GM12878 (cell line): ENCODE results near the gene ARHGAP45. TPM values are rescaled to one million over a fixed set of nuclear protein-coding genes. Genes with fewer than 3 reads are reported as not detected.

Experiments
- ATAC-seq: fragments of 200-7000 bp; cut with Tn5 transposase; 3 replicates; pipeline ENCODE4 v1.9.1; 2020; ENCODE audit warnings: mild to moderate bottlenecking, moderate library complexity
- BruUV-seq: library from RNA; stranded (reverse); fragments of 400-500 nt; replicated peaks from 2 replicates; lab custom pipeline; 2021; lab: Mats Ljungman, UMichigan
- CTCF ChIA-PET: fragments of 300-600 bp; sonication (Branson Sonifier 250); formaldehyde crosslinking; extraction: SDS; loops from one replicate; lab custom pipeline; 2021; ENCODE audit warnings: inconsistent platforms; lab: Yijun Ruan, JAX
- POLR2A ChIA-PET: fragments of 350-600 bp; formaldehyde crosslinking; extraction: SDS; loops from one replicate; lab custom pipeline; 2021; ENCODE audit warnings: inconsistent platforms; lab: Charles Lee
- RAD21 ChIA-PET: fragments of 300-600 bp; sonication (Branson Sonifier 250); formaldehyde crosslinking; loops from one replicate; lab custom pipeline; 2023; ENCODE audit warnings: antibody characterized with exemption; ENCODE audit not compliant: unreplicated experiment; lab: Charles Lee
- SMC1A ChIA-PET: fragments of 300-600 bp; sonication (Branson Sonifier 250); formaldehyde crosslinking; loops from one replicate; lab custom pipeline; 2023; ENCODE audit not compliant: unreplicated experiment, uncharacterized antibody; lab: Charles Lee
- DNase-seq: peaks from one replicate; pipeline ENCODE4 v3.0.0-alpha.2; 2011; ENCODE audit warnings: low read depth, low spot score
- FAIRE-seq: peaks from 3 replicates; lab custom pipeline; 2011; peaks lifted over from hg19 to GRCh38; lab: Jason Lieb, UNC
- H2AFZ ChIP-seq: 2 replicates; pipeline ENCODE4 v1.6.0; 2011; ENCODE audit warnings: low read depth, low read length, control low read depth; ENCODE audit not compliant: control insufficient read depth
- H3K27ac ChIP-seq: 2 replicates; pipeline ENCODE4 v1.5.1; 2011; ENCODE audit warnings: control low read depth; ENCODE audit not compliant: control insufficient read depth, insufficient read depth
- H3K27me3 ChIP-seq, 2 experiments: replicated peaks in 1 of 2; 2 replicates each; pipeline versions ENCODE4 v1.6.0 to v1.6.1; 2011; ENCODE audit warnings: low read length in 1 of 2; ENCODE audit not compliant: control insufficient read depth in 2 of 2, insufficient read depth in 2 of 2
- H3K36me3 ChIP-seq, 2 experiments: 2 replicates each; pipeline ENCODE4 v1.5.1; 2011; ENCODE audit warnings: low read length in 1 of 2; ENCODE audit not compliant: control insufficient read depth in 2 of 2, insufficient read depth in 2 of 2
- H3K4me1 ChIP-seq: 2 replicates; pipeline ENCODE4 v1.6.1; 2011; ENCODE audit warnings: mild to moderate bottlenecking, low read length, moderate library complexity, mixed read lengths; ENCODE audit not compliant: control insufficient read depth, insufficient read depth
- H3K4me2 ChIP-seq: 2 replicates; pipeline ENCODE4 v1.6.0; 2011; ENCODE audit warnings: control low read depth; ENCODE audit not compliant: control insufficient read depth, insufficient read depth
- H3K4me3 ChIP-seq: fragments of 200-600 bp; sonication (generic); 2 replicates; pipeline ENCODE4 v1.5.1; 2016
- H3K79me2 ChIP-seq: 2 replicates; pipeline ENCODE4 v1.6.0; 2011; ENCODE audit warnings: low read length; ENCODE audit not compliant: control insufficient read depth, insufficient read depth
- H3K9ac ChIP-seq: 2 replicates; pipeline ENCODE4 v1.8.0; 2011; ENCODE audit warnings: low read length, control low read depth, mixed read lengths; ENCODE audit not compliant: control insufficient read depth, insufficient read depth
- H3K9me3 ChIP-seq: replicated peaks from 3 replicates; pipeline ENCODE4 v1.5.1; 2011; ENCODE audit warnings: mild to moderate bottlenecking, low read length; ENCODE audit not compliant: control insufficient read depth, insufficient read depth
- H4K20me1 ChIP-seq: 2 replicates; pipeline ENCODE4 v1.6.0; 2011; ENCODE audit not compliant: control insufficient read depth, insufficient read depth
- ASH2L ChIP-seq: fragments of 300-600, 200-600 bp; sonication (generic); IDR thresholded peaks from 2 replicates; pipeline ENCODE4 v1.6.1; 2017; ENCODE audit warnings: low read depth, mild to moderate bottlenecking, borderline replicate concordance
- BCL3 ChIP-seq: IDR thresholded peaks from 2 replicates; pipeline ENCODE4 v1.6.1; 2011; ENCODE audit warnings: borderline replicate concordance, low read depth, mild to moderate bottlenecking, moderate library complexity, low read length; ENCODE audit not compliant: insufficient read depth, poor library complexity, severe bottlenecking
- BHLHE40 ChIP-seq, 2 experiments: fragments of 450-650 bp in 1 of 2; IDR thresholded peaks; 2 replicates each; pipeline ENCODE4 v1.6.1; 2011 to 2017; ENCODE audit warnings: low read depth in 2 of 2, borderline replicate concordance in 1 of 2, improper control_type of control experiment in 1 of 2, low read length in 1 of 2, mild to moderate bottlenecking in 1 of 2
- CBFB ChIP-seq: IDR thresholded peaks from 2 replicates; pipeline ENCODE4 v1.6.1; 2016; ENCODE audit warnings: antibody characterized with exemption, low read depth
- CREM ChIP-seq: IDR thresholded peaks from 2 replicates; pipeline ENCODE4 v1.6.1; 2014; ENCODE audit warnings: antibody characterized with exemption, low read depth
- EGR1 ChIP-seq, 2 experiments: IDR thresholded peaks; 1 replicate in 1 of 2; 2 replicates in 1 of 2; pipeline ENCODE4 v1.6.1; 2011 to 2012; ENCODE audit warnings: low read depth in 2 of 2, low read length in 2 of 2, borderline replicate concordance in 1 of 2, mild to moderate bottlenecking in 1 of 2, moderate library complexity in 1 of 2
- EZH2 ChIP-seq: IDR thresholded peaks from 2 replicates; pipeline ENCODE4 v1.6.1; 2012; ENCODE audit warnings: low read depth, mild to moderate bottlenecking, control low read depth, inconsistent platforms, low read length, borderline replicate concordance; ENCODE audit not compliant: control insufficient read depth
- GATAD2B ChIP-seq: fragments of 450-650 bp; conservative IDR thresholded peaks from 2 replicates; pipeline ENCODE4 v1.6.1; 2017; ENCODE audit warnings: low read depth, mild to moderate bottlenecking, moderate library complexity
- IKZF1 ChIP-seq: fragments of 450-650 bp; conservative IDR thresholded peaks from 2 replicates; pipeline ENCODE4 v1.6.1; 2017; ENCODE audit warnings: antibody characterized with exemption, mild to moderate bottlenecking
- JUND ChIP-seq: IDR thresholded peaks from 2 replicates; pipeline ENCODE4 v1.6.1; 2012; ENCODE audit warnings: low read depth, mild to moderate bottlenecking, low read length, improper control_type of control experiment, moderate library complexity
- NR2F1 ChIP-seq: fragments of 450-650 bp; conservative IDR thresholded peaks from 2 replicates; pipeline ENCODE4 v1.6.1; 2017; ENCODE audit warnings: mild to moderate bottlenecking
- PKNOX1 ChIP-seq: fragments of 450-650 bp; IDR thresholded peaks from 2 replicates; pipeline ENCODE4 v1.6.1; 2016; ENCODE audit warnings: mild to moderate bottlenecking
- PML ChIP-seq: IDR thresholded peaks from 2 replicates; pipeline ENCODE4 v1.6.1; 2012; ENCODE audit warnings: low read length, inconsistent platforms
- POU2F2 ChIP-seq: IDR thresholded peaks from 3 replicates; pipeline ENCODE4 v1.6.1; 2011; ENCODE audit warnings: low read depth, mild to moderate bottlenecking, low read length, borderline replicate concordance
- SIN3A ChIP-seq: IDR thresholded peaks from 2 replicates; pipeline ENCODE4 v1.6.1; 2012; ENCODE audit warnings: low read depth, low read length, improper control_type of control experiment
- SRF ChIP-seq, 2 experiments: IDR thresholded peaks; 2 replicates each; pipeline ENCODE4 v1.6.1; 2011; ENCODE audit warnings: low read depth in 2 of 2, low read length in 2 of 2, mild to moderate bottlenecking in 1 of 2, moderate library complexity in 1 of 2
- TAF1 ChIP-seq: IDR thresholded peaks from 2 replicates; pipeline ENCODE4 v1.6.1; 2011; ENCODE audit warnings: mild to moderate bottlenecking, low read depth, low read length, borderline replicate concordance
- ZSCAN29 ChIP-seq: fragments of 450-650 bp; IDR thresholded peaks from 2 replicates; pipeline ENCODE4 v1.6.1; 2017; ENCODE audit warnings: mild to moderate bottlenecking, moderate library complexity
- WGBS: methylation state at CpG from one replicate; pipeline ENCODE4 v1.1.6; 2016; ENCODE audit warnings: low lambda C conversion rate; ENCODE audit not compliant: insufficient replicate concordance, insufficient coverage; ENCODE audit errors: missing lambda C conversion rate; 5-methylcytosine and 5-hydroxymethylcytosine counted together
- in situ Hi-C: fragments of 300-500 bp; cut with MboI; formaldehyde crosslinking; loops from 9 replicates; pipeline ENCODE4 v1.14.3; 2018; ENCODE audit warnings: mixed read lengths
- intact Hi-C: fragments of 100-400 bp; cut with micrococcal nuclease; formaldehyde crosslinking; loops from one replicate; pipeline ENCODE4 v1.14.2; 2022; ENCODE audit not compliant: unreplicated experiment
- polyA plus RNA-seq, 11 experiments: library from polyadenylated mRNA; depleted of rRNA in 4 of 11; unstranded in 6 of 11; stranded (reverse) in 5 of 11; fragments of >200 nt; fragmentation: Nextera tagmentation in 4 of 11; fragmentation: Illumina TruSeq in 1 of 11; extraction: Ambion mirVana in 4 of 11; extraction: Trizol in 1 of 11; gene quantifications; 1 replicate in 1 of 11; 2 replicates in 10 of 11; pipeline versions ENCODE4 v1.2.1 to v1.2.3, GENCODE V29; 2011 to 2016; ENCODE audit warnings: inconsistent platforms in 2 of 11, missing spikeins in 2 of 11, low read depth in 1 of 11
- total RNA-seq, 4 experiments: library from RNA; depleted of rRNA in 3 of 4; stranded (reverse); fragments of >200 nt in 3 of 4; fragmentation: Illumina TruSeq in 1 of 4; extraction: Trizol in 1 of 4; gene quantifications; 2 replicates each; pipeline versions ENCODE4 v1.2.1 to v1.2.3, GENCODE V29; 2013 to 2021

Gene ARHGAP45
- total and polyA plus RNA-seq, 10 of the 15 experiments (the other 5 are each of a cell fraction or from before 2014, with no cell fraction given) = 1.4 to 151 (median 59.9) TPM

GRCh38 chr19:1104311-1105007 is 37.5 kb downstream of the ARHGAP45 start:
- no peaks in the 10 kb centered on the region; the same call in 2 of the 3 replicates for H3K9me3 ChIP-seq
- in situ Hi-C loops (loop anchor here (5.0 kb wide), 1 partner anchor 98 kb away; no protein-coding TSS in a partner anchor), intact Hi-C loops (loop anchor here (5.0 kb wide), 2 partner anchors 78 to 138 kb away; partner anchors contain the start of gene ATP5F1D)
- peak overlapping the region; percentile 91 for H3K4me3 ChIP-seq
- CTCF ChIA-PET = interaction anchor here (0.7 to 1.0 kb wide), 2 partner anchors 9 to 122 kb away, joined by 3 read pairs; no protein-coding TSS in a partner anchor
- no peak for DNase-seq
- H3K27me3 ChIP-seq = no peaks in the 10 kb centered on the region
- H3K36me3 ChIP-seq = peaks cover 0 to 10% of the 10 kb centered on the region in 2 experiments; a peak in 2 of 4 replicates
- H2AFZ ChIP-seq = no peak overlapping the region
- peak overlapping the region; percentile 82 for H3K4me2 ChIP-seq
- no peak for FAIRE-seq
- H3K79me2 ChIP-seq = peaks cover 9% of the 10 kb centered on the region
- POLR2A ChIA-PET = interaction anchor here (0.8 to 4.0 kb wide), 8 partner anchors 11 to 81 kb away, joined by 3 to 45 read pairs (median 5); partner anchors contain the start of gene ARHGAP45
- peak overlapping the region; percentile 74 for H3K9ac ChIP-seq
- no peaks in the 10 kb centered on the region; the same call in 1 of the 2 replicates for H4K20me1 ChIP-seq
- peak overlapping the region; percentile 87 for H3K27ac ChIP-seq
- SMC1A ChIA-PET = no interaction called here
- ATAC-seq = peak; percentile 44
- peaks cover 32% of the 10 kb centered on the region for H3K4me1 ChIP-seq
- no TSS peak for BruUV-seq
- RAD21 ChIA-PET = interaction anchor here (0.9 to 1.8 kb wide), 3 partner anchors 29 to 40 kb away, joined by 3 to 6 read pairs (median 5); partner anchors contain the start of gene ARHGAP45
- under 1% methylated on average over 47 of the region's 93 CpGs for WGBS
- peak; percentile 49 to 87; a peak in 3 of 4 replicates for TF ChIP-seq BHLHE40 (IDR thresholded peaks at IDR 0.05; ENCODE audit: borderline replicate concordance in 1 of 2, low read depth in 2 of 2, low read length in 1 of 2)
- peak; percentile 30 for TF ChIP-seq GATAD2B
- TF ChIP-seq ASH2L = no peak
- TF ChIP-seq JUND = no peak
- peak; percentile 58; the same call in 1 of the 2 replicates for TF ChIP-seq TAF1
- TF ChIP-seq CBFB = no peak
- peak; percentile 42; the same call in 1 of the 2 replicates for TF ChIP-seq CREM
- peak; percentile 74 to 99 for TF ChIP-seq EGR1 (IDR thresholded peaks at IDR 0.05; ENCODE audit: borderline replicate concordance in 1 of 2, low read depth in 2 of 2, low read length in 2 of 2)
- TF ChIP-seq SIN3A = no peak
- no peak for TF ChIP-seq ZSCAN29
- TF ChIP-seq POU2F2 = no peak
- TF ChIP-seq PML = 0 out of 2 replicates have a peak, but pooled peaks have one; percentile 11
- TF ChIP-seq PKNOX1 = no peak
- peak; percentile 35 for TF ChIP-seq NR2F1
- peak; percentile 47 for TF ChIP-seq BCL3
- TF ChIP-seq EZH2 = no peak
- 0 out of 4 replicates have a peak, but pooled peaks of 1 of the 2 experiments have one; percentile 24 for TF ChIP-seq SRF (IDR thresholded peaks at IDR 0.05; ENCODE audit: low read depth in 2 of 2, low read length in 2 of 2)
- peak; percentile 53 for TF ChIP-seq IKZF1
